ENCODE results near the gene CDC42EP3.

DNA sequence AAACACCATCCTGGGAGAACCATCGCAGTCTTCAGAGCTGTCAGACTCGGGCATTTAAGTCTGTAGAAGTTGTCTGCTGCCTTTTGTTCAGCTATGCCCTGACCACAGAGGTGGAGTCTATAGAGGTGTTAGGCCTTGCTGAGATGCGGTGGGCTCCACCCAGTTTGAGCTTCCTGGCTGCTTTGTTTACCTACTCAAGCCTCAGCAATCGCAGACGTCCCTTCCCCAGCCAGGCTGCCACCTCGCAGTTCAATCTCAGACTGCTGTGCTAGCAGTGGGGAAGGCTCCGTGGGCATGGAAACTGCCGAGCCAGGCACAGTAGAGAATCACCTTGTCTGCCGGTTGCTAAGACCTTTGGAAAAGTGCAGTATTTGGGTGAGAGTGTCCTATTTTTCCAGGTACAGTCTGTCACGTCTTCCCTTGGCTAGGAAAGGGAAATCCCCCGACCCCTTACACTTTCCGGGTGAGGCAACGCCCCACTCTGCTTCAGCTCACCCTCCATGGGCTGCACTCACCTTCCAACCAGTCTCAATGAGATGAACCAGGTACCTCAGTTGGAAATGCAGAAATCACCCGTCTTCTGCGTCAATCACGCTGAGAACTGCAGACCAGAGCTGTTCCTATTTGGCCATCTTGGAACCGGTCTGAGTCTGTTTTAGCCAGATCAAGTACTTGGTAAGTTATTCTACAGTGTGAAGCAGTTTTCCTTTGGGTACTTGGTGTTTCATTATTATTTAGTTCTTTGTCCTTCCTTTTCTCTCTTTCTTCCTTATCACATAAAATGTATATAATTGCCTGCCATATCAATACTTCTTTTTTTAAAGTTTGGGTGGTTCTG is 71.5 kb downstream of the CDC42EP3 start:
- TF ChIP-seq, protein P1, sequence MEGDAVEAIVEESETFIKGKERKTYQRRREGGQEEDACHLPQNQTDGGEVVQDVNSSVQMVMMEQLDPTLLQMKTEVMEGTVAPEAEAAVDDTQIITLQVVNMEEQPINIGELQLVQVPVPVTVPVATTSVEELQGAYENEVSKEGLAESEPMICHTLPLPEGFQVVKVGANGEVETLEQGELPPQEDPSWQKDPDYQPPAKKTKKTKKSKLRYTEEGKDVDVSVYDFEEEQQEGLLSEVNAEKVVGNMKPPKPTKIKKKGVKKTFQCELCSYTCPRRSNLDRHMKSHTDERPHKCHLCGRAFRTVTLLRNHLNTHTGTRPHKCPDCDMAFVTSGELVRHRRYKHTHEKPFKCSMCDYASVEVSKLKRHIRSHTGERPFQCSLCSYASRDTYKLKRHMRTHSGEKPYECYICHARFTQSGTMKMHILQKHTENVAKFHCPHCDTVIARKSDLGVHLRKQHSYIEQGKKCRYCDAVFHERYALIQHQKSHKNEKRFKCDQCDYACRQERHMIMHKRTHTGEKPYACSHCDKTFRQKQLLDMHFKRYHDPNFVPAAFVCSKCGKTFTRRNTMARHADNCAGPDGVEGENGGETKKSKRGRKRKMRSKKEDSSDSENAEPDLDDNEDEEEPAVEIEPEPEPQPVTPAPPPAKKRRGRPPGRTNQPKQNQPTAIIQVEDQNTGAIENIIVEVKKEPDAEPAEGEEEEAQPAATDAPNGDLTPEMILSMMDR (IDR thresholded peaks at IDR 0.05), result no peak
- TF ChIP-seq POLR2AphosphoS5 (IDR thresholded peaks at IDR 0.05) (peak in 1 of 2 donors; percentile 24), POLR2A (IDR thresholded peaks at IDR 0.05) (peak in 1 of 4 donors; percentile 68)
